Liver (tissue), 9 donors: ENCODE measurements around the gene MEIOB. TPM values are rescaled to one million over a fixed set of nuclear protein-coding genes. Genes with fewer than 3 reads are reported as not detected.

Experiments used
- DNase-seq: peaks from one replicate; pipeline ENCODE4 v3.0.0-alpha.2; 2017; ENCODE audit warnings: low spot score
- H3K27ac ChIP-seq, 2 donors: one replicate each; pipeline ENCODE4 v1.7.0; 2013; ENCODE audit warnings: inconsistent platforms in 2 of 2, low read length in 2 of 2, control low read depth in 1 of 2, low read depth in 1 of 2, mild to moderate bottlenecking in 1 of 2
- H3K27me3 ChIP-seq, 4 donors: one replicate each; pipeline versions ENCODE4 v1.6.1 to v1.7.0; 2013; ENCODE audit warnings: low read length in 3 of 4, inconsistent platforms in 1 of 4, mild to moderate bottlenecking in 1 of 4, moderate library complexity in 1 of 4; ENCODE audit not compliant: control insufficient read depth in 4 of 4, insufficient read depth in 4 of 4
- H3K36me3 ChIP-seq, 4 donors: one replicate each; pipeline versions ENCODE4 v1.6.1 to v1.7.0; 2013; ENCODE audit warnings: low read length in 3 of 4, mild to moderate bottlenecking in 3 of 4, low read depth in 1 of 4, moderate library complexity in 1 of 4; ENCODE audit not compliant: control insufficient read depth in 4 of 4, insufficient read depth in 3 of 4
- H3K4me1 ChIP-seq, 4 donors: one replicate each; pipeline versions ENCODE4 v1.6.1 to v1.7.0; 2013; ENCODE audit warnings: low read length in 3 of 4, mild to moderate bottlenecking in 3 of 4, moderate library complexity in 1 of 4; ENCODE audit not compliant: control insufficient read depth in 4 of 4, insufficient read depth in 4 of 4
- H3K4me3 ChIP-seq, 3 donors: one replicate each; pipeline versions ENCODE4 v1.6.1 to v1.7.0; 2013; ENCODE audit warnings: low read length in 3 of 3, control low read depth in 1 of 3, low read depth in 1 of 3, mild to moderate bottlenecking in 1 of 3
- H3K9ac ChIP-seq, 2 donors: one replicate each; pipeline ENCODE4 v1.7.0; 2013; ENCODE audit warnings: low read length in 2 of 2, mild to moderate bottlenecking in 2 of 2, moderate library complexity in 2 of 2, control low read depth in 1 of 2, low read depth in 1 of 2
- H3K9me3 ChIP-seq, 4 donors: one replicate each; pipeline versions ENCODE4 v1.6.1 to v1.7.0; 2013; ENCODE audit warnings: low read length in 3 of 4; ENCODE audit not compliant: control insufficient read depth in 4 of 4
- ATF3 ChIP-seq: IDR thresholded peaks from 2 replicates; pipeline ENCODE4 v1.6.1; 2016; ENCODE audit warnings: antibody characterized with exemption
- EGR1 ChIP-seq, 2 donors: IDR thresholded peaks; 2 replicates each; pipeline ENCODE4 v1.6.1; 2016 to 2018; ENCODE audit warnings: antibody characterized with exemption in 2 of 2, low read depth in 2 of 2
- FOXA2 ChIP-seq: IDR thresholded peaks from 2 replicates; pipeline ENCODE4 v1.6.1; 2016; ENCODE audit warnings: antibody characterized with exemption
- GABPA ChIP-seq, 2 donors: IDR thresholded peaks in 1 of 2; conservative IDR thresholded peaks in 1 of 2; 2 replicates each; pipeline ENCODE4 v1.6.1; 2016; ENCODE audit warnings: antibody characterized with exemption in 2 of 2, mild to moderate bottlenecking in 1 of 2, moderate library complexity in 1 of 2
- HNF4A ChIP-seq, 2 donors: conservative IDR thresholded peaks; 2 replicates each; pipeline ENCODE4 v1.6.1; 2016; ENCODE audit warnings: antibody characterized with exemption in 2 of 2, mild to moderate bottlenecking in 2 of 2
- HNF4G ChIP-seq: IDR thresholded peaks from 2 replicates; pipeline ENCODE4 v1.6.1; 2016; ENCODE audit warnings: antibody characterized with exemption
- JUND ChIP-seq, 2 donors: IDR thresholded peaks; 2 replicates each; pipeline ENCODE4 v1.6.1; 2016; ENCODE audit warnings: antibody characterized with exemption in 2 of 2
- MAX ChIP-seq: IDR thresholded peaks from 2 replicates; pipeline ENCODE4 v1.6.1; 2016; ENCODE audit warnings: antibody characterized with exemption
- NR2F2 ChIP-seq: IDR thresholded peaks from 2 replicates; pipeline ENCODE4 v1.6.1; 2016; ENCODE audit warnings: antibody characterized with exemption
- RAD21 ChIP-seq, 2 donors: IDR thresholded peaks; 2 replicates each; pipeline ENCODE4 v1.6.1; 2016; ENCODE audit warnings: antibody characterized with exemption in 2 of 2, mild to moderate bottlenecking in 2 of 2
- REST ChIP-seq: IDR thresholded peaks from 2 replicates; pipeline ENCODE4 v1.6.1; 2016; ENCODE audit warnings: antibody characterized with exemption, mild to moderate bottlenecking
- RXRA ChIP-seq, 2 donors: IDR thresholded peaks; 2 replicates each; pipeline ENCODE4 v1.6.1; 2017 to 2018; ENCODE audit warnings: antibody characterized with exemption in 2 of 2, mild to moderate bottlenecking in 1 of 2
- SP1 ChIP-seq: IDR thresholded peaks from 2 replicates; pipeline ENCODE4 v1.6.1; 2018; ENCODE audit warnings: antibody characterized with exemption, mild to moderate bottlenecking
- TAF1 ChIP-seq: conservative IDR thresholded peaks from 2 replicates; pipeline ENCODE4 v1.6.1; 2016; ENCODE audit warnings: antibody characterized with exemption, mild to moderate bottlenecking
- YY1 ChIP-seq: IDR thresholded peaks from 2 replicates; pipeline ENCODE4 v1.6.1; 2016; ENCODE audit warnings: antibody characterized with exemption, mild to moderate bottlenecking
- ZBTB33 ChIP-seq: IDR thresholded peaks from 2 replicates; pipeline ENCODE4 v1.6.1; 2016; ENCODE audit warnings: antibody characterized with exemption
- WGBS: extraction: QIAGEN DNeasy Blood & Tissue Kit; methylation state at CpG from one replicate; pipeline ENCODE4 v1.1.7; 2013; 5-methylcytosine and 5-hydroxymethylcytosine counted together
- polyA plus RNA-seq, 2 donors: library from polyadenylated mRNA; stranded (reverse) in 1 of 2; unstranded in 1 of 2; fragments of 200-250 nt in 1 of 2; fragments of >200 nt in 1 of 2; fragmentation: Nextera tagmentation in 1 of 2; extraction: Ambion mirVana in 1 of 2; gene quantifications; one replicate each; pipeline versions ENCODE4 v1.2.1 to v1.2.3, GENCODE V29; 2013 to 2015
- total RNA-seq, 2 donors: library from RNA; depleted of rRNA; stranded (reverse); fragments of >200 nt; gene quantifications; one replicate each; pipeline ENCODE4 v1.2.3, GENCODE V29; 2014
- donor health status: healthy.
- donor health status: healthy.
- donor health status: healthy.
- donor health status: healthy.
- donor health status: healthy.

MEIOB gene
- total and polyA plus RNA-seq, 4 donors, result 0.33 to 2.2 TPM; not detected in 2

- Histone ChIP-seq H3K9ac (no peak overlapping the region), H3K27ac (no peak overlapping the region), H3K9me3 (no peaks in the 10 kb centered on the region), H3K27me3 (no peaks in the 10 kb centered on the region), H3K4me1 (peaks cover 2 to 26% (median 18%) of the 10 kb centered on the region in 4 donors), H3K4me3 (no peak overlapping the region), H3K36me3 (no peaks in the 10 kb centered on the region)
- WGBS, result 70% methylated on average over 2 of the region's 2 CpGs
- TF ChIP-seq RXRA (IDR thresholded peaks at IDR 0.05), result no peak
- no peak for TF ChIP-seq REST
- TF ChIP-seq ZBTB33, result no peak
- no peak for TF ChIP-seq SP1
- no peak for TF ChIP-seq RAD21 (IDR thresholded peaks at IDR 0.05)
- TF ChIP-seq HNF4A (conservative IDR thresholded peaks at IDR 0.05), result no peak
- TF ChIP-seq ATF3, result no peak
- no peak for TF ChIP-seq EGR1 (IDR thresholded peaks at IDR 0.05; ENCODE audit: low read depth in 2 of 2)
- no peak for DNase-seq
Measured at GRCh38 chr16:1879477-1879876, 7.5 kb upstream of the MEIOB start.

- Histone ChIP-seq H3K9me3 (no peaks in the 10 kb centered on the region), H3K4me1 (peaks cover 5 to 24% (median 18%) of the 10 kb centered on the region in 4 donors), H3K27me3 (no peaks in the 10 kb centered on the region), H3K27ac (no peak overlapping the region), H3K4me3 (no peak overlapping the region), H3K36me3 (no peaks in the 10 kb centered on the region), H3K9ac (no peak overlapping the region)
- no peak for DNase-seq
- WGBS, result 80% methylated on average over 5 of the region's 5 CpGs
- TF ChIP-seq JUND (IDR thresholded peaks at IDR 0.05), result no peak
- no peak for TF ChIP-seq ZBTB33
- TF ChIP-seq YY1, result no peak
- TF ChIP-seq HNF4G, result no peak
- TF ChIP-seq ATF3, result no peak
- TF ChIP-seq RAD21 (IDR thresholded peaks at IDR 0.05), result no peak
- TF ChIP-seq GABPA (IDR thresholded peaks at IDR 0.05 in 1 of 2, conservative IDR thresholded peaks at IDR 0.05 in 1 of 2), result no peak
- no peak for TF ChIP-seq MAX
- no peak for TF ChIP-seq RXRA (IDR thresholded peaks at IDR 0.05)
- TF ChIP-seq TAF1, result no peak
- TF ChIP-seq REST, result no peak
- no peak for TF ChIP-seq NR2F2
- TF ChIP-seq SP1, result no peak
- TF ChIP-seq EGR1 (IDR thresholded peaks at IDR 0.05; ENCODE audit: low read depth in 2 of 2), result no peak
- no peak for TF ChIP-seq FOXA2
Measured at GRCh38 chr16:1878256-1878655, 6.3 kb upstream of the MEIOB start.
